ENCODE measurements around the gene NTRK1.

NTRK1 gene

DNA sequence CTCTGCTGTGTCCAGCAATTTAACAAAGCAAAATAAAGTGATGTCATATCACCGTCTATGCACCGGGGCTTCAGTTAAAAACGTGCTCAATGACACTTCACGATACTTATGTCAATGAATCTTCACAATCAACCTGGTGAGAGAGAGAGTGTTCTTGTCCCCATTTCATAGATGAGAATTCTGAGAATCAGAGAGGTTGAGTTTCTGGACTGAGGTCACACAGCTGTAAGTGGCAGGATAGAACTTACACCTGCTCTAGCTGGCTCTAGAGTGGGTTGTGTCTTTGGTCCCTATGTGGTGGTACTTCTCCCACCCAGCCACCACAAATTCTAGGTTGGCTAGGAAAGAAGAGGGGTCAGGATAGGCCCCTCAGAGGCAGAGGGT is 5.2 kb downstream of the NTRK1 start:
- no peak overlapping the region for H3K4me3 ChIP-seq (ENCODE audit: low read depth, low read length, poor library complexity, severe bottlenecking)
- H3K4me2 ChIP-seq (ENCODE audit: low read length), result no peak overlapping the region
- no peaks in the 10 kb centered on the region for H3K36me3 ChIP-seq (ENCODE audit: insufficient read depth, low read length)
- H4K20me1 ChIP-seq (ENCODE audit: insufficient read depth, low read length), result no peaks in the 10 kb centered on the region
- H3K27ac ChIP-seq (ENCODE audit: low read depth, low read length, poor library complexity, severe bottlenecking), result no peak overlapping the region
- 0 out of 2 replicates have a peak, but pooled peaks cover 10% of the 10 kb centered on the region for H3K27me3 ChIP-seq (ENCODE audit: insufficient read depth, low read length)
- H3K9me2 ChIP-seq (ENCODE audit: low read depth, low read length), result no peaks in the 10 kb centered on the region
- no peaks in the 10 kb centered on the region for H3K4me1 ChIP-seq (ENCODE audit: insufficient read depth, low read length, severe bottlenecking)
- H3K9ac ChIP-seq (ENCODE audit: low read length), result no peak overlapping the region
- no peaks in the 10 kb centered on the region for H3K9me3 ChIP-seq (ENCODE audit: low read length)
- H2AFZ ChIP-seq (ENCODE audit: low read length), result no peak overlapping the region
- TF ChIP-seq, protein P1, sequence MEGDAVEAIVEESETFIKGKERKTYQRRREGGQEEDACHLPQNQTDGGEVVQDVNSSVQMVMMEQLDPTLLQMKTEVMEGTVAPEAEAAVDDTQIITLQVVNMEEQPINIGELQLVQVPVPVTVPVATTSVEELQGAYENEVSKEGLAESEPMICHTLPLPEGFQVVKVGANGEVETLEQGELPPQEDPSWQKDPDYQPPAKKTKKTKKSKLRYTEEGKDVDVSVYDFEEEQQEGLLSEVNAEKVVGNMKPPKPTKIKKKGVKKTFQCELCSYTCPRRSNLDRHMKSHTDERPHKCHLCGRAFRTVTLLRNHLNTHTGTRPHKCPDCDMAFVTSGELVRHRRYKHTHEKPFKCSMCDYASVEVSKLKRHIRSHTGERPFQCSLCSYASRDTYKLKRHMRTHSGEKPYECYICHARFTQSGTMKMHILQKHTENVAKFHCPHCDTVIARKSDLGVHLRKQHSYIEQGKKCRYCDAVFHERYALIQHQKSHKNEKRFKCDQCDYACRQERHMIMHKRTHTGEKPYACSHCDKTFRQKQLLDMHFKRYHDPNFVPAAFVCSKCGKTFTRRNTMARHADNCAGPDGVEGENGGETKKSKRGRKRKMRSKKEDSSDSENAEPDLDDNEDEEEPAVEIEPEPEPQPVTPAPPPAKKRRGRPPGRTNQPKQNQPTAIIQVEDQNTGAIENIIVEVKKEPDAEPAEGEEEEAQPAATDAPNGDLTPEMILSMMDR (IDR thresholded peaks at IDR 0.05; ENCODE audit: low read length), result no peak
- no peak for TF ChIP-seq EZH2 (IDR thresholded peaks at IDR 0.05; ENCODE audit: borderline replicate concordance, low read length)
- H3F3A ChIP-seq (ENCODE audit: insufficient read depth, low read length), result no peaks in the 10 kb centered on the region
- H3K79me2 ChIP-seq (ENCODE audit: insufficient read depth, low read length), result no peaks in the 10 kb centered on the region

DNA sequence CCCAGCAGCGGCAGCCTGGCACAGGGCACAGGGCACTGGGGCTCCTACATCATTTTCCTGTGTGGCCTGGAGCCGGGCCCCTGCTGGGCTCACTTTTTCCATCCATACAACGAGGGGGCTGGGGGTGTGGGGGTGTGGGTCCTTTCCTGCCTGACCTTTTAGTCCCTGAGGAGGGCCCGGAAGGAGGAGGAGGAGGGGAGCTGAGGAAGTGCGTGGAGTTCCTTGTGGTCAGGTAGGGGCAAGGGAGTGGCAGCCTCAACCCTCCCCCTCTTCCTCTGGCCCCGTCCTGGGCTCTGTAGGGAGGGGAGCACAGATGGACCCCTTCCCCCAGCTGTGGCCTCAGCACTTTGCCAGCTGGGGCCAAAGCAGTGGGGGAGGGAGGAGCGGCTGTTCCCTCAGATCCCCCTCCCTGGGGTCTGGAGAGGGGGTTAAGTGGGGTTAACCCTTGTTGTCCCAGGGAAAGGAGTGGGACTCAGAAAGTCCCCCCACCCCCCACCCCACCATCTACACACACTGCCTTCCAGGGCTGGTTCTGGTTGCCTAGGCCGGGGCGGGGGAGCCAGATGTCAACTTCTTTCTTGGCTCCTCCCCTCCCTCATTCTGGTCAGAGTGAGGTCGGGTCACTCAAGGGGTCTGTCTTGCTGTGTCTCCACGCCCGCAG is 5.7 kb downstream of the NTRK1 start:
- Histone ChIP-seq H3K79me2 (ENCODE audit: insufficient read depth, low read length) (no peaks in the 10 kb centered on the region), H4K20me1 (ENCODE audit: insufficient read depth, low read length) (no peaks in the 10 kb centered on the region), H3K4me2 (ENCODE audit: low read length) (no peak overlapping the region), H3K9me3 (ENCODE audit: low read length) (no peaks in the 10 kb centered on the region), H3K27ac (ENCODE audit: low read depth, low read length, poor library complexity, severe bottlenecking) (no peak overlapping the region), H3F3A (ENCODE audit: insufficient read depth, low read length) (no peaks in the 10 kb centered on the region), H2AFZ (ENCODE audit: low read length) (no peak overlapping the region), H3K36me3 (ENCODE audit: insufficient read depth, low read length) (no peaks in the 10 kb centered on the region), H3K4me3 (ENCODE audit: low read depth, low read length, poor library complexity, severe bottlenecking) (no peak overlapping the region), H3K9ac (ENCODE audit: low read length) (no peak overlapping the region), H3K27me3 (ENCODE audit: insufficient read depth, low read length) (0 out of 2 replicates have a peak, but pooled peaks cover 9% of the 10 kb centered on the region), H3K9me2 (ENCODE audit: low read depth, low read length) (no peaks in the 10 kb centered on the region), H3K4me1 (ENCODE audit: insufficient read depth, low read length, severe bottlenecking) (no peaks in the 10 kb centered on the region)
- TF ChIP-seq, protein P1 (IDR thresholded peaks at IDR 0.05; ENCODE audit: low read length), result no peak
- no peak for TF ChIP-seq EZH2 (IDR thresholded peaks at IDR 0.05; ENCODE audit: borderline replicate concordance, low read length)

DNA sequence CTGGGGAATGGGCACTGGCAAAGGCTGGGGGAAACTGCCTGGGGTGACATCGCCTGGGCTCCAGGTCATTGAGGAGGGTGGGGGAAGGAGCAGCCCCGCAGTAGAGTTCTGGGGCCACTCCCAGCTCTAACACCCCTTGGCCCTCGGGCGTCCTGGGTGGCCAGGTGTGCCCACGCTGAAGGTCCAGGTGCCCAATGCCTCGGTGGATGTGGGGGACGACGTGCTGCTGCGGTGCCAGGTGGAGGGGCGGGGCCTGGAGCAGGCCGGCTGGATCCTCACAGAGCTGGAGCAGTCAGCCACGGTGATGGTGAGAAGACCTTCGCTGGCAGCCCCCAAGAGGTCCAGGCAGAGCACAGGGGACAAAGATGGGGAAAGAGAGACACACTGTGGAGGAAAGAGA is 7.7 kb downstream of the NTRK1 start:
- Histone ChIP-seq H3K4me3 (ENCODE audit: low read depth, low read length, poor library complexity, severe bottlenecking) (no peak overlapping the region), H3K9me3 (ENCODE audit: low read length) (no peaks in the 10 kb centered on the region), H3K27me3 (ENCODE audit: insufficient read depth, low read length) (0 out of 2 replicates have a peak, but pooled peaks cover 4% of the 10 kb centered on the region), H3K9ac (ENCODE audit: low read length) (no peak overlapping the region), H2AFZ (ENCODE audit: low read length) (no peak overlapping the region), H4K20me1 (ENCODE audit: insufficient read depth, low read length) (no peaks in the 10 kb centered on the region), H3K9me2 (ENCODE audit: low read depth, low read length) (no peaks in the 10 kb centered on the region), H3K27ac (ENCODE audit: low read depth, low read length, poor library complexity, severe bottlenecking) (no peak overlapping the region), H3K36me3 (ENCODE audit: insufficient read depth, low read length) (no peaks in the 10 kb centered on the region), H3F3A (ENCODE audit: insufficient read depth, low read length) (no peaks in the 10 kb centered on the region), H3K4me2 (ENCODE audit: low read length) (no peak overlapping the region), H3K79me2 (ENCODE audit: insufficient read depth, low read length) (no peaks in the 10 kb centered on the region), H3K4me1 (ENCODE audit: insufficient read depth, low read length, severe bottlenecking) (no peaks in the 10 kb centered on the region)
- no peak for TF ChIP-seq EZH2 (IDR thresholded peaks at IDR 0.05; ENCODE audit: borderline replicate concordance, low read length)
- TF ChIP-seq, protein P1 (IDR thresholded peaks at IDR 0.05; ENCODE audit: low read length), result no peak
